Endothelial cell of hepatic sinusoid (primary cell): Measurements from ENCODE around the gene NEMP1.

Source experiments
- in situ Hi-C: cut with HindIII; loops from 2 replicates; pipeline ENCODE4 v1.10.0; 2017; ENCODE audit warnings: low sequenced_read_pairs

The NEMP1 gene

GRCh38 chr12:57109207-57110103 lies 30.9 kb upstream of the NEMP1 start:
- in situ Hi-C loops = no loop called here

- in situ Hi-C loops = no loop called here
These were observed 29.0 kb upstream of the NEMP1 start for GRCh38 chr12:57107456-57108155.

- in situ Hi-C loops = no loop called here
These were observed 27.6 kb upstream of the NEMP1 start for GRCh38 chr12:57106021-57106708.

GRCh38 chr12:57105011-57105753 lies 26.6 kb upstream of the NEMP1 start:
- in situ Hi-C loops = no loop called here

- in situ Hi-C loops = no loop called here
These were observed 25.8 kb upstream of the NEMP1 start for GRCh38 chr12:57104292-57104910.

GRCh38 chr12:57103856-57104255 lies 25.3 kb upstream of the NEMP1 start:
- in situ Hi-C loops = no loop called here

GRCh38 chr12:57101892-57102695 lies 23.5 kb upstream of the NEMP1 start:
- in situ Hi-C loops = no loop called here

GRCh38 chr12:57099766-57100165 lies 21.2 kb upstream of the NEMP1 start:
- in situ Hi-C loops = no loop called here

GRCh38 chr12:57099047-57099714 lies 20.6 kb upstream of the NEMP1 start:
- in situ Hi-C loops = no loop called here

GRCh38 chr12:57098546-57098945 lies 20.0 kb upstream of the NEMP1 start:
- in situ Hi-C loops = no loop called here

- in situ Hi-C loops = no loop called here
These were observed 18.9 kb upstream of the NEMP1 start for GRCh38 chr12:57097554-57097835.

GRCh38 chr12:57096748-57097553 lies 18.4 kb upstream of the NEMP1 start:
- in situ Hi-C loops = no loop called here

- in situ Hi-C loops = no loop called here
These were observed 17.5 kb upstream of the NEMP1 start for GRCh38 chr12:57096099-57096572.

- in situ Hi-C loops = no loop called here
These were observed 16.8 kb upstream of the NEMP1 start for GRCh38 chr12:57095440-57095839.

GRCh38 chr12:57094208-57095160 lies 15.9 kb upstream of the NEMP1 start:
- in situ Hi-C loops = no loop called here

- in situ Hi-C loops = no loop called here
These were observed 15.0 kb upstream of the NEMP1 start for GRCh38 chr12:57093415-57094207.
